ENCODE data around the gene CRLF2. TPM values are rescaled to one million over a fixed set of nuclear protein-coding genes. Genes with fewer than 3 reads are reported as not detected.
A peak's percentile ranks its signal among the peaks of the same experiment; 100 is the strongest.

CRLF2 gene
- total and polyA plus RNA-seq, 2 donors from 2014 or later, result 1.6 TPM; not detected in 1

DNA sequence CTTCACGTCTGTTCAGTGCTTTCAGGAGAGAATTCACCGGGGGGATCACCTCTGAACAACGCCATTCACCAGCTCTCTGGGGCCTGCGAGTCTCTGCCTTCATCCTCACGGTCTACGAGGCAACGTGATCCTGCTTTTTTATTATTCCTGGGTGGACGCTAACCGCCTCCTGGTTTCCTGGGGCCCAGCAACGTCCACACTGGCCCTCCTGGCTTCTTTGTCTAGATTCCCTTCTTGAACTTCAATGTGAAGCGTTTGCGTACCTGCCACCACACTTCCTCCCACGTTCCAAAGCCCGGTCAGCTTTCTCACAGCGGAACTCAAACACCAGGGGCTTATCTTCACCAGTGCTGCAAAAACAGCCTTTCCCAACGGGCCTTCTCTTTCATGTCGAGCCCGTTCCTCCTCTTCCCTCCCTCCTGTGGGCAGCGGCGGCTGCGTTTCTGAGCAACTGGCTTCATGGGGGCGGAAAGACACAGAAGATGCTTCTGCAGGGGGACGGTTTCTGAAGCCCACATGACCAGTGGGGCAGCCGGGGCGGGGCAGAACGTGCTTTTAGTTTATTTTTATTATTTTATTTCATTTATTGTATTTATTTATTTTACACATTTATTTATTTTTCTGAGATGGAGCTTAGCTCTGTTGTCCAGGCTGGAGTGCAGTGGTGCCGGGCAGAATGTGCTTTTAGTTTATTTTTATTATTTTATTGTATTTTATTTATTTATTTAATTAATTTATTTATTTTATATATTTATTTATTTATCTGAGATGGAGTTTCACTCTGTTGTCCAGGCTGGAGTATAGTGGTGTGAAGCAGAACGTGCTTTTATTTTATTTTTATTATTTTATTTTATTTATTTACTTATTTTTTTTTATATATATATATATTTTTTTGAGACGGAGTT, 64.6 kb downstream of the CRLF2 start:
- no peak for FAIRE-seq
- intact Hi-C loops (cut with DNase I), result no loop called here

DNA sequence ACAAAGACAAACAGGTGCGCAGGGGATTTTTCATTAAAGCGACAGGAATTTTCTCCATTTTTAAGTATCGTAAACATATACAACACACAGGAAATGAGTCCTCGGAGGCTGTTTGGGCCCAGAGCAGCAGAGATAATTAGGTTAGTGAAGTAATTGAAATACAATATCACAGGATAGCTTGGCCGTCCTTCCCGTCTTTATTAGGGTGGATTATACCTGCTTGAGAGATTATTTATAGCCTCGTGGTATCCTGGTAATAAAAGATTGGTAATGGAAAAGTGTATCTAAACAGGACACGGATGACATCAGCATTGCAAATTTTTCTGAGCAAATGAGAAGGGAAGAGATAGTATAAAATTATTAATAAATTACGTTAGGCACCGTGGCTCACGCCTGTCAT, 68.2 kb downstream of the CRLF2 start:
- Histone ChIP-seq H3K27ac (ENCODE audit: low read depth in 2 of 2, low read length in 2 of 2) (no peak overlapping the region), H3K4me1 (ENCODE audit: control insufficient read depth in 2 of 3, insufficient read depth in 2 of 3, low read depth in 1 of 3, low read length in 3 of 3) (no peaks in the 10 kb centered on the region), H3K9ac (ENCODE audit: low read length in 3 of 3) (no peak overlapping the region), H3K9me3 (ENCODE audit: control insufficient read depth in 2 of 3, insufficient read depth in 1 of 3, low read length in 3 of 3) (no peaks in the 10 kb centered on the region), H3K36me3 (ENCODE audit: control insufficient read depth in 2 of 3, insufficient read depth in 3 of 3, low read length in 3 of 3) (no peaks in the 10 kb centered on the region), H3K4me3 (ENCODE audit: low read length in 3 of 3) (no peak overlapping the region), H3K27me3 (ENCODE audit: control insufficient read depth, insufficient read depth, low read length) (no peaks in the 10 kb centered on the region)
- DNase-seq (no peak), FAIRE-seq (no peak)
- TF ChIP-seq, protein P1, sequence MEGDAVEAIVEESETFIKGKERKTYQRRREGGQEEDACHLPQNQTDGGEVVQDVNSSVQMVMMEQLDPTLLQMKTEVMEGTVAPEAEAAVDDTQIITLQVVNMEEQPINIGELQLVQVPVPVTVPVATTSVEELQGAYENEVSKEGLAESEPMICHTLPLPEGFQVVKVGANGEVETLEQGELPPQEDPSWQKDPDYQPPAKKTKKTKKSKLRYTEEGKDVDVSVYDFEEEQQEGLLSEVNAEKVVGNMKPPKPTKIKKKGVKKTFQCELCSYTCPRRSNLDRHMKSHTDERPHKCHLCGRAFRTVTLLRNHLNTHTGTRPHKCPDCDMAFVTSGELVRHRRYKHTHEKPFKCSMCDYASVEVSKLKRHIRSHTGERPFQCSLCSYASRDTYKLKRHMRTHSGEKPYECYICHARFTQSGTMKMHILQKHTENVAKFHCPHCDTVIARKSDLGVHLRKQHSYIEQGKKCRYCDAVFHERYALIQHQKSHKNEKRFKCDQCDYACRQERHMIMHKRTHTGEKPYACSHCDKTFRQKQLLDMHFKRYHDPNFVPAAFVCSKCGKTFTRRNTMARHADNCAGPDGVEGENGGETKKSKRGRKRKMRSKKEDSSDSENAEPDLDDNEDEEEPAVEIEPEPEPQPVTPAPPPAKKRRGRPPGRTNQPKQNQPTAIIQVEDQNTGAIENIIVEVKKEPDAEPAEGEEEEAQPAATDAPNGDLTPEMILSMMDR (IDR thresholded peaks at IDR 0.05; ENCODE audit: borderline replicate concordance, extremely low read depth, insufficient read depth), result no peak
- intact Hi-C loops (cut with DNase I), result no loop called here

More for the DNA sequence above, 64.6 kb downstream of the CRLF2 start:
- Histone ChIP-seq H3K4me1 (ENCODE audit: control insufficient read depth in 2 of 3, insufficient read depth in 2 of 3, low read depth in 1 of 3, low read length in 3 of 3) (no peaks in the 10 kb centered on the region), H3K4me3 (ENCODE audit: low read length in 3 of 3) (no peak overlapping the region), H3K27me3 (ENCODE audit: control insufficient read depth, insufficient read depth, low read length) (no peaks in the 10 kb centered on the region), H3K36me3 (ENCODE audit: control insufficient read depth in 2 of 3, insufficient read depth in 3 of 3, low read length in 3 of 3) (no peaks in the 10 kb centered on the region), H3K27ac (ENCODE audit: low read depth in 2 of 2, low read length in 2 of 2) (no peak overlapping the region), H3K9ac (ENCODE audit: low read length in 3 of 3) (no peak overlapping the region), H3K9me3 (ENCODE audit: control insufficient read depth in 2 of 3, insufficient read depth in 1 of 3, low read length in 3 of 3) (no peaks in the 10 kb centered on the region)
- TF ChIP-seq, protein P1 (IDR thresholded peaks at IDR 0.05; ENCODE audit: borderline replicate concordance, extremely low read depth, insufficient read depth), result no peak
- peak in 2 of 5 donors; percentile 14 to 36 for DNase-seq

Other genes starting within 250 kb of the CRLF2 start
- gene CSF2RA, start 56.2 kb upstream of the CRLF2 start, total RNA-seq, result 15.5 TPM
- gene CSF2RA, start 56.2 kb upstream of the CRLF2 start, polyA plus RNA-seq (ENCODE audit: insufficient read depth, low read depth, low replicate concordance), result 1.9 TPM
- gene IL3RA, start 124.1 kb upstream of the CRLF2 start, total RNA-seq, result 4.6 TPM
- 10.2 TPM for gene IL3RA, start 124.1 kb upstream of the CRLF2 start, polyA plus RNA-seq (ENCODE audit: insufficient read depth, low read depth, low replicate concordance)
- 357 TPM for gene SLC25A6, start 179.5 kb upstream of the CRLF2 start, total RNA-seq
- gene SLC25A6, start 179.5 kb upstream of the CRLF2 start, polyA plus RNA-seq (ENCODE audit: insufficient read depth, low read depth, low replicate concordance), result 654 TPM
- 33.3 TPM for gene ASMTL, start 240.3 kb upstream of the CRLF2 start, total RNA-seq
- 29.9 TPM for gene ASMTL, start 240.3 kb upstream of the CRLF2 start, polyA plus RNA-seq (ENCODE audit: insufficient read depth, low read depth, low replicate concordance)

Data from kidney (tissue), 14 donors.